Suprapubic skin (tissue), 4 donors: ENCODE measurements around the gene ZNF778. TPM values are rescaled to one million over a fixed set of nuclear protein-coding genes. Genes with fewer than 3 reads are reported as not detected.

ENCODE experiments used
- DNase-seq, 2 donors: peaks; one replicate each; pipeline ENCODE4 v3.0.0-alpha.2; 2019; ENCODE audit warnings: low spot score in 2 of 2
- H3K27ac ChIP-seq: fragments of 200-600 bp; sonication (generic); one replicate; pipeline ENCODE4 v1.5.1; 2019
- H3K27me3 ChIP-seq: fragments of 200-600 bp; sonication (generic); one replicate; pipeline ENCODE4 v1.5.1; 2019
- H3K36me3 ChIP-seq: fragments of 200-600 bp; sonication (generic); one replicate; pipeline ENCODE4 v1.5.1; 2019
- H3K4me1 ChIP-seq: fragments of 200-600 bp; sonication (generic); one replicate; pipeline ENCODE4 v1.5.1; 2019
- H3K4me3 ChIP-seq: fragments of 200-600 bp; sonication (generic); one replicate; pipeline ENCODE4 v1.5.1; 2019; ENCODE audit warnings: mild to moderate bottlenecking
- H3K9me3 ChIP-seq: fragments of 200-600 bp; sonication (generic); one replicate; pipeline ENCODE4 v1.5.1; 2019
- EP300 ChIP-seq: sonication (generic); formaldehyde crosslinking; IDR thresholded peaks from one replicate; pipeline ENCODE4 v1.6.1; 2017; ENCODE audit warnings: antibody characterized with exemption
- POLR2A ChIP-seq, 2 donors: fragments of 450-650 bp; IDR thresholded peaks; one replicate each; pipeline ENCODE4 v1.6.1; 2017; ENCODE audit warnings: antibody characterized with exemption in 2 of 2, mild to moderate bottlenecking in 2 of 2, moderate library complexity in 2 of 2
- POLR2AphosphoS5 ChIP-seq, 3 donors: sonication (generic); formaldehyde crosslinking; IDR thresholded peaks; one replicate each; pipeline ENCODE4 v1.6.1; 2017; ENCODE audit warnings: antibody characterized with exemption in 3 of 3
- WGBS: methylation state at CpG from one replicate; pipeline ENCODE4 v1.1.5; 2018; 5-methylcytosine and 5-hydroxymethylcytosine counted together
- total RNA-seq, 4 donors: library from RNA; depleted of rRNA; stranded (reverse); fragments of >200 nt; gene quantifications; one replicate each; pipeline ENCODE4 v1.1.0, GENCODE V29; 2016
- TF ChIP-seq, protein P1 (sequence below), 2 donors: fragments of 200-600 bp in 1 of 2; fragments of 450-650 bp in 1 of 2; sonication (generic) in 1 of 2; IDR thresholded peaks; one replicate each; pipeline ENCODE4 v1.5.1; 2016 to 2019; ENCODE audit warnings: antibody characterized with exemption in 2 of 2, mild to moderate bottlenecking in 1 of 2, moderate library complexity in 1 of 2

The ZNF778 gene
- total RNA-seq, 4 donors from 2014 or later, result 22.0 to 69.6 (median 26.0) TPM

DNA sequence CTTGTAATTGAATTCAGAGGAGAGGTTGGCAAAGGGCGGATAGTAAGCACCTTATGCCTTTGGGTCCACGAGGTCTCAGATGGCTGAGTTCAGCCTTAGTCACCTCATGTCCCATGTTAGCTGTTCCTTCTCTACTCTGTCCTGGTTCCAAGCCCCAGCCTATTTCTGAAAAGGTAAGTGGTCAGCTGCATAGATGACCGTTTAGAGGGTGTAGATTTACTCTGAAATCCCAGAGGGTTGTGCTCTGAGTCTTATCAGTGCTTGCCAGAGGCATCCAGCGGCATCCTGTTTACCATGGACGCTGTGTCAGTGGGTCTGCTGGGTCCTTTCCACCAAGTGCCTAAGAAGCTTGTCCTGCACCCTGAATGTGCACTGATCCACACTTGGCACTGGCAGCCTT lies 1.9 kb downstream of the ZNF778 start:
- TF ChIP-seq POLR2A (IDR thresholded peaks at IDR 0.05), result no peak
- no peak for TF ChIP-seq EP300
- TF ChIP-seq, protein P1, sequence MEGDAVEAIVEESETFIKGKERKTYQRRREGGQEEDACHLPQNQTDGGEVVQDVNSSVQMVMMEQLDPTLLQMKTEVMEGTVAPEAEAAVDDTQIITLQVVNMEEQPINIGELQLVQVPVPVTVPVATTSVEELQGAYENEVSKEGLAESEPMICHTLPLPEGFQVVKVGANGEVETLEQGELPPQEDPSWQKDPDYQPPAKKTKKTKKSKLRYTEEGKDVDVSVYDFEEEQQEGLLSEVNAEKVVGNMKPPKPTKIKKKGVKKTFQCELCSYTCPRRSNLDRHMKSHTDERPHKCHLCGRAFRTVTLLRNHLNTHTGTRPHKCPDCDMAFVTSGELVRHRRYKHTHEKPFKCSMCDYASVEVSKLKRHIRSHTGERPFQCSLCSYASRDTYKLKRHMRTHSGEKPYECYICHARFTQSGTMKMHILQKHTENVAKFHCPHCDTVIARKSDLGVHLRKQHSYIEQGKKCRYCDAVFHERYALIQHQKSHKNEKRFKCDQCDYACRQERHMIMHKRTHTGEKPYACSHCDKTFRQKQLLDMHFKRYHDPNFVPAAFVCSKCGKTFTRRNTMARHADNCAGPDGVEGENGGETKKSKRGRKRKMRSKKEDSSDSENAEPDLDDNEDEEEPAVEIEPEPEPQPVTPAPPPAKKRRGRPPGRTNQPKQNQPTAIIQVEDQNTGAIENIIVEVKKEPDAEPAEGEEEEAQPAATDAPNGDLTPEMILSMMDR (IDR thresholded peaks at IDR 0.05), result no peak
- no peak for TF ChIP-seq POLR2AphosphoS5 (IDR thresholded peaks at IDR 0.05)
- Histone ChIP-seq H3K9me3 (no peaks in the 10 kb centered on the region), H3K36me3 (peaks cover 38% of the 10 kb centered on the region), H3K27ac (no peak overlapping the region), H3K4me3 (no peak overlapping the region), H3K27me3 (no peaks in the 10 kb centered on the region), H3K4me1 (peaks cover 31% of the 10 kb centered on the region)
- 63% methylated on average over 5 of the region's 5 CpGs for WGBS
- no peak for DNase-seq

DNA sequence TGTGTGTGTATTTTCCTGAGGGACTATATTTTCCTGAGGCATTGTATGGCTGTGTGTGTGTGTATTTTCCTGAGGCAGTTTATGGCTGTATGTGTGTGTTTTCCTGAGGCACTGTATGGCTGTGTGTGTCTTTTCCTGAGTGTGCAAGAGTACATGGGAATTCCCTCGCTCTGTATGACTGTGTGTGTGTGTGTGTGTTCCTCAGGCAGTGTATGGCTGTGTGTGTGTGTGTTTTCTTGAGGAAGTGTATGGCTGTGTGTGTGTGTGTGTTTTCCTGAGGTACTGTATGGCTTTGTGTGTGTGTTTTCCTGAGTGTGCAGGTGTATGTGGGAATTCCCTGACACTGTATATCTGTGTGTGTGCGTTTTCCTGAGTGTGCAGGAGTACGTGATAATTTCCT lies 4.1 kb downstream of the ZNF778 start:
- no peak for TF ChIP-seq EP300
- TF ChIP-seq POLR2A (IDR thresholded peaks at IDR 0.05), result no peak
- TF ChIP-seq, protein P1 (IDR thresholded peaks at IDR 0.05), result no peak
- TF ChIP-seq POLR2AphosphoS5 (IDR thresholded peaks at IDR 0.05), result no peak
- WGBS, result 97% methylated on average over 3 of the region's 3 CpGs
- DNase-seq, result no peak
- no peak overlapping the region for H3K27ac ChIP-seq
- H3K4me1 ChIP-seq, result peaks cover 20% of the 10 kb centered on the region
- H3K27me3 ChIP-seq, result no peaks in the 10 kb centered on the region
- no peaks in the 10 kb centered on the region for H3K9me3 ChIP-seq
- peaks cover 57% of the 10 kb centered on the region for H3K36me3 ChIP-seq
- H3K4me3 ChIP-seq, result no peak overlapping the region

DNA sequence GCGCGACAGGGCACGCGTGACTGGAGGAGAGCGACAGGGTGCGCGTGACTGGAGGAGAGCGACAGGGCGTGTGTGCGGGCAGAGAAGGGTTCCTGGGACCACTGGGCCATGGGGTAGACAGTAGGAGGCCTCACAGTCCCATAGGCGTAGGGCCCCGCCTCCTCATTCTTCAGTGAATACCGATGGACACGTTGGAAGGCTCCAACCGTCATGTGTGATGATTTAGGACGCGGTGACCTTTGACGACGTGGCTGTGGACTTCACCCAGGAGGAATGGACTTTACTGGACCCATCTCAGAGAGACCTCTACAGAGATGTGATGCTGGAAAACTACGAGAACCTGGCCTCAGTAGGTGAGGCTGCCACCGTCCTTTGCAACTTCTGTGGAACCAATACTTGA lies 5.4 kb downstream of the ZNF778 start:
- Histone ChIP-seq H3K4me1 (peaks cover 15% of the 10 kb centered on the region), H3K27ac (no peak overlapping the region), H3K9me3 (no peaks in the 10 kb centered on the region), H3K36me3 (peaks cover 70% of the 10 kb centered on the region), H3K4me3 (no peak overlapping the region), H3K27me3 (no peaks in the 10 kb centered on the region)
- no peak for DNase-seq
- 93% methylated on average over 21 of the region's 21 CpGs for WGBS
- TF ChIP-seq EP300 (no peak), POLR2A (IDR thresholded peaks at IDR 0.05) (no peak), POLR2AphosphoS5 (IDR thresholded peaks at IDR 0.05) (no peak)
- TF ChIP-seq, protein P1 (IDR thresholded peaks at IDR 0.05), result no peak

DNA sequence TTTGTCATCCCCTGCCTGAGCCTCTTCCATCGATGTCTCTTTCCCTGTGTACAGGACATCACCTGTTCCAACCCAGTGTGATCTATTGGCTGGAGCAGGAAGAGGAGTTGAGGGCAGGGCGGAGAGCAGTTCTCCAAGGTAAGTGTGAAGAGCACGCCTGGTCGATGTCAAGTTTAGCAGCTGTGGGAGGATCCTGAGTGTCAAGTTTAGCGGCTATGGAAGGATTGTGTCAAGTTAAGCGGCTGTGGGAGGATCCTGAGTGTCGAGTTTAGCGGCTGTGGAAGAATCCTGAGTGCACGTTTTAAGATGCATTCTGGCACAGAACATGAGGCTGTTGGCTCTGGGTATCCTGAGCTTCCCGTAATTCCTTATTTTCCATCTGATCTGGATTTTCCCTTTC lies 7.2 kb downstream of the ZNF778 start:
- Histone ChIP-seq H3K4me1 (no peaks in the 10 kb centered on the region), H3K27ac (no peak overlapping the region), H3K27me3 (no peaks in the 10 kb centered on the region), H3K4me3 (no peak overlapping the region), H3K36me3 (peaks cover 83% of the 10 kb centered on the region), H3K9me3 (no peaks in the 10 kb centered on the region)
- 90% methylated on average over 10 of the region's 10 CpGs for WGBS
- no peak for DNase-seq
- no peak for TF ChIP-seq POLR2AphosphoS5 (IDR thresholded peaks at IDR 0.05)
- no peak for TF ChIP-seq EP300
- no peak for TF ChIP-seq POLR2A (IDR thresholded peaks at IDR 0.05)
- TF ChIP-seq, protein P1 (IDR thresholded peaks at IDR 0.05), result no peak

DNA sequence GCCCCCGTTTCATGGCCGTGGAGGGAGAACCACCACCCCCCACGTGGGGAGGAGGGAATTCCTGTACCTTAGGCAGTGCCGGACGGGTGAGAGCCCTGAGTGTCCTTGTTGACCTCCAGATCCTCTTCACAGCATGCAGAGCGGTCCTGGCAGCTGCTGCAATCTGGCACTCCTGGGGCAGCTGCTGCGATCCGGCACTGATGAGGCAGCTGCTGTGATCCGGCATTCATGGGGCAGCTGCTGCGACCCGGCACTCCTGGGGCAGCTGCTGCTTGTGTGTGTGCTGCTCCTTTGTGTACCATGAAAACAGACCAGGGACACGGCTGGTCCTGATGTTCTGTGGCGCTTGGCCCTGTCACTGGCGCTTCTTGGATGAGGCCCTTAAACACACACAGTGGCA lies 12.8 kb downstream of the ZNF778 start:
- Histone ChIP-seq H3K27me3 (no peaks in the 10 kb centered on the region), H3K9me3 (no peaks in the 10 kb centered on the region), H3K4me1 (no peaks in the 10 kb centered on the region), H3K4me3 (no peak overlapping the region), H3K27ac (no peak overlapping the region), H3K36me3 (peaks cover 85% of the 10 kb centered on the region)
- no peak for DNase-seq
- TF ChIP-seq, protein P1 (IDR thresholded peaks at IDR 0.05), result no peak
- 98% methylated on average over 7 of the region's 14 CpGs for WGBS
